BJ (cell line): ENCODE data around the gene BUB1. TPM values are rescaled to one million over a fixed set of nuclear protein-coding genes. Genes with fewer than 3 reads are reported as not detected.

ENCODE experiments used
- CTCF ChIA-PET: fragments of 350-600 bp; formaldehyde crosslinking; extraction: SDS; loops from one replicate; lab custom pipeline; 2021; ENCODE audit warnings: antibody characterized with exemption, inconsistent platforms; lab: Yijun Ruan, JAX
- POLR2A ChIA-PET: fragments of 300-600 bp; sonication (Branson Sonifier 250); formaldehyde crosslinking; extraction: SDS; loops from one replicate; lab custom pipeline; 2021; ENCODE audit warnings: antibody characterized with exemption; lab: Charles Lee
- DNase-seq: peaks from one replicate; pipeline ENCODE4 v3.0.0-alpha.2; 2011; ENCODE audit warnings: low read depth
- H3K27me3 ChIP-seq: 2 replicates; pipeline ENCODE4 v1.6.0; 2011; ENCODE audit warnings: low read length; ENCODE audit not compliant: control insufficient read depth, insufficient read depth
- H3K36me3 ChIP-seq: 2 replicates; pipeline ENCODE4 v1.5.1; 2011; ENCODE audit warnings: low read length; ENCODE audit not compliant: control insufficient read depth, insufficient read depth
- H3K4me3 ChIP-seq: 2 replicates; pipeline ENCODE4 v1.5.1; 2011; ENCODE audit warnings: low read depth, mild to moderate bottlenecking, control low read depth, low read length
- CTCF ChIP-seq: IDR thresholded peaks from 2 replicates; pipeline ENCODE4 v1.5.1; 2011; ENCODE audit warnings: low read depth, mild to moderate bottlenecking, control low read depth, inconsistent platforms, low read length, moderate library complexity; ENCODE audit not compliant: insufficient read depth
- polyA plus RNA-seq: library from polyadenylated mRNA; depleted of rRNA; stranded (reverse); fragments of >200 nt; gene quantifications from 2 replicates; pipeline ENCODE4 v1.2.3, GENCODE V29; 2011

BUB1 gene
- polyA plus RNA-seq, 1 experiment = 22.2 TPM

DNA sequence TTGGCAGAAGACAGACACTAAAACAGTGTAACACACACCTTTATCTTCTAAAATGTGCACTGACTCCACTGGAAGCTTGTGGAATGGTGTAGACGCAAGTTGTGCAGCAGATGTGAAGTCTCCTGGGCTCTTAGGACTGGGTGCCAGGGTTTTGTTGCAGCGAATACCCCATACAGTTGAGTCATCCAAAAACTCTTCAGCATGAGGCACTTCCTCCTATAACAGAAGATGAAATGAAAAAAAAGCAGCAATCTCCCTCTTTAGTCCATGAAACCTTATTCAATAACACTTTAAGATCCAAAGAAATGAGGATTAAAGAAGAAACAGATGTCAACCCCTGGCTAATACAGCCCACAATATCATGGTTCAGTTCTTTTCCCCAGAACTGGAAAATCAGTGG lies 22.2 kb downstream of the BUB1 start:
- DNase-seq = no peak
- no peaks in the 10 kb centered on the region for H3K36me3 ChIP-seq

GRCh38 chr2:110653861-110654260 lies 24.0 kb downstream of the BUB1 start:
- ChIA-PET POLR2A (no interaction called here), CTCF (no interaction called here)
- DNase-seq = no peak
- no peak overlapping the region for H3K4me3 ChIP-seq
- no peaks in the 10 kb centered on the region for H3K36me3 ChIP-seq
- no peaks in the 10 kb centered on the region for H3K27me3 ChIP-seq
- no peak for TF ChIP-seq CTCF

More for the DNA sequence above, 22.2 kb downstream of the BUB1 start:
- POLR2A ChIA-PET = no interaction called here
- CTCF ChIA-PET = no interaction called here
- H3K27me3 ChIP-seq = no peaks in the 10 kb centered on the region
- H3K4me3 ChIP-seq = no peak overlapping the region
- no peak for TF ChIP-seq CTCF

DNA sequence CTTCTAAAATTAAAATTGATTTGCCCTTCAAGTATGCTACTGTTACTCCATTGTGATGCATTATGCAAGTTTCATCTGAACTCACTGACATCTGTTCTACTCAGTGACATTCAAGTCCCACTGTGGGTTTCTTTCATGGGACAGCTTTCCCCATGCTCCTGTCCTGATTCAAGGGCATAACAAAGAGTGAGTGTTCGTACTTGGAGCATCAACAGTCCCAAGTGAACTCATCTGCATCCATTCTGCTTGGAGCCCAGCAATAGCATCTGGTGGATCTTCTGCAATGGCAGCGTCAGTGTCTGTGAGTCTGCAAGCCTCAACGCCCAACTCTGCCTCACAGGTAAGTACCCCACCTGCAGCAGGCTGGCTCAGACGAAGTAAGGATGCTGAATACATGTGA lies 27.5 kb downstream of the BUB1 start:
- Histone ChIP-seq H3K36me3 (no peaks in the 10 kb centered on the region), H3K27me3 (no peaks in the 10 kb centered on the region), H3K4me3 (no peak overlapping the region)
- POLR2A ChIA-PET = no interaction called here
- no peak for DNase-seq
- no peak for TF ChIP-seq CTCF
- CTCF ChIA-PET = no interaction called here

GRCh38 chr2:110647777-110648176 lies 30.1 kb downstream of the BUB1 start:
- no peak for TF ChIP-seq CTCF
- no peak for DNase-seq
- POLR2A ChIA-PET = no interaction called here
- Histone ChIP-seq H3K27me3 (no peaks in the 10 kb centered on the region), H3K36me3 (no peaks in the 10 kb centered on the region), H3K4me3 (no peak overlapping the region)
- CTCF ChIA-PET = interaction anchor here (0.7 kb wide), 1 partner anchor 25 kb away, joined by 3 read pairs; no protein-coding TSS in a partner anchor

DNA sequence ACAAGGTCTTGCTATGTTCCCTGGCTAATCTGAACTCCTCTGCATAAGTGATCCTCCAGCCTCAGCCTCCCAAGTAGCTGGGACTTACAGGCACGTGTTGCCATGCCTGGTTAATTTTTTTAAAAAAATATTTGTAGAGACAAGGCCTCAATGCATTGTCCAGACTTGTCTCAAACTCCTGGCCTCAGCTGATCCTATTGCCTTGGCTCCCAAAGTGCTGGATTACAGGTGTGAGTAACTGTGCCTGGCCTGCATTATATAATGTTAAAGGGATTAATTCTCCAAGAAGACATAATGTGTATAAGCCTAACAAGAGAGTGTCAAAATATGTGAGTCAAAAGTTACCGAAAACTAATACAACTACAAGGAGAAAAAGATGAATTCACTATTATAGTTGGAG lies 32.2 kb downstream of the BUB1 start:
- ChIA-PET POLR2A (no interaction called here), CTCF (no interaction called here)
- TF ChIP-seq CTCF = no peak
- H3K27me3 ChIP-seq = no peaks in the 10 kb centered on the region
- no peaks in the 10 kb centered on the region for H3K36me3 ChIP-seq
- no peak for DNase-seq
- H3K4me3 ChIP-seq = no peak overlapping the region
